C4-2B (cell line): ENCODE measurements around the gene SH3BP5L.

ENCODE experiments used
- H3K27ac ChIP-seq: fragments of 450-650 bp; 2 replicates; pipeline ENCODE4 v1.5.1; 2017
- ZFX ChIP-seq: fragments of 450-650 bp; IDR thresholded peaks from 2 replicates; pipeline ENCODE4 v1.6.1; 2017
- TF ChIP-seq, protein P1 (sequence below): fragments of 450-650 bp; conservative IDR thresholded peaks from 2 replicates; pipeline ENCODE4 v1.5.1; 2017; ENCODE audit warnings: mild to moderate bottlenecking

Gene SH3BP5L

DNA sequence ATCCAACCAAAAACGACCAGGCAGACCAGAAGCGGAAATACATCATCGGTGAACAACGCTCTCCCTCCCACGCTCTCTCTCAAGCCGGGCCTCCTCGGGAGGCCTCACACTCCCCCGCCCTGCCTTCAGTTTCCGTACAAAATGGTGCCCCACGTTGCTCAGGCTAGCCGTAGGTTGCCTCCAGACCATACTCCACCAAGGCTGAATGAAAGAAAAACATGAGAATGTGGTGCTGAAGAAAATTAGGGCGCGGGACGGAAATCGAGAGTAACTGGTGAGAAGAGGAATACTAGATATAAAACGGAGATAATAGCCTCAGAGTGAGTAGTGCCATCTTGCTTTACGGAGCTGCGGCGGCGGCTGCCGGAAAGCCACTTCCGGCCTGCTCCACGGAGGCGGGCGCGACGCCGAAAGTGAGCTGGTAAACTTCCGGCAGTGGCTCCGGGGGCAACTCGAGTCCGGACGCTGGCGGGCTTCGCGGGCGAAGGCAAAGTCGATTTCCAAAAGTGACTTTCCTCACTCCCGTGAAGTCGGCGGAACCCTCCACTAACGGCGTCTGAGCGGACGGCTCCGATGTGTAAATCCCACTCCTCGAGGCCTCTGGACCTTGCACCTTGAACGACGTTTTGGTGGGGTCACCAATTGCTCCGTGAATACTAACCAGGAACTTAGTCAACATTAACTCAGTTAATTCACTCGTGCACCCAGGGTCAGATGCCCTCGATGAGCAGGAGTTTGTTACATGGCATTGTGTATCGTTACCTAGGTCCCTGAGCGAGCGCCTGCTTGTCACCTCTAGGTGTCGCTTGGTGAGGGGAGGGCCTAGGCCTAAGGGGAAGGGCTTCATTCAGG lies at the start of gene SH3BP5L:
Gene SH3BP5L, minus strand, starts transcription at position 7 of the 852 bp plus-strand sequence. CDS start 980 bp downstream, outside the sequence.
- H3K27ac ChIP-seq = peak within 1 kb of the TSS; percentile 94
- TF ChIP-seq, protein P1, sequence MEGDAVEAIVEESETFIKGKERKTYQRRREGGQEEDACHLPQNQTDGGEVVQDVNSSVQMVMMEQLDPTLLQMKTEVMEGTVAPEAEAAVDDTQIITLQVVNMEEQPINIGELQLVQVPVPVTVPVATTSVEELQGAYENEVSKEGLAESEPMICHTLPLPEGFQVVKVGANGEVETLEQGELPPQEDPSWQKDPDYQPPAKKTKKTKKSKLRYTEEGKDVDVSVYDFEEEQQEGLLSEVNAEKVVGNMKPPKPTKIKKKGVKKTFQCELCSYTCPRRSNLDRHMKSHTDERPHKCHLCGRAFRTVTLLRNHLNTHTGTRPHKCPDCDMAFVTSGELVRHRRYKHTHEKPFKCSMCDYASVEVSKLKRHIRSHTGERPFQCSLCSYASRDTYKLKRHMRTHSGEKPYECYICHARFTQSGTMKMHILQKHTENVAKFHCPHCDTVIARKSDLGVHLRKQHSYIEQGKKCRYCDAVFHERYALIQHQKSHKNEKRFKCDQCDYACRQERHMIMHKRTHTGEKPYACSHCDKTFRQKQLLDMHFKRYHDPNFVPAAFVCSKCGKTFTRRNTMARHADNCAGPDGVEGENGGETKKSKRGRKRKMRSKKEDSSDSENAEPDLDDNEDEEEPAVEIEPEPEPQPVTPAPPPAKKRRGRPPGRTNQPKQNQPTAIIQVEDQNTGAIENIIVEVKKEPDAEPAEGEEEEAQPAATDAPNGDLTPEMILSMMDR = peak; percentile 96
- TF ChIP-seq ZFX = peak; percentile 82

DNA sequence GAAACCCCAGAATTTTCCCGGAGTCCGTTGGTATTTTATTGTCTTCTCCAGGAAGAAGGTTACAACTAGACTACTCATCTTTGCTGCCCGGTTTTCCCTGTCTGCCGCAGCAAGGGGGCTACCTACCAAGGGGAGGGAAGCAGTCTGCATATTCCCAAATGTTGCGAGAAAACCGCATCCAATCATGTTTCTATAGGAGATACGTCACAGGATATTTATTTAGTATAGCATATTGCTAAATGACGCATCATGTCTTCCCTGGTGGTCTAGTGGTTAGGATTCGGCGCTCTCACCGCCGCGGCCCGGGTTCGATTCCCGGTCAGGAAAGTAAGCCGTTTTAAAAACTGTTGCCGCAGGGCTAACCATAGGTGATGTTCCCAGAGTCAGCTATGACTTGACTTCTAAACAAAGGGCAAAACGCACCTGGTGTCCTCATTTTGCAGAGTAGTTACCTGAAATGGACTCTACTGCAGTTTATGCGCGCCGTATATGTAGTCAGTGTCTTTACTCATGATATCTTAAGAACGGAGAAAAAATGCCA lies 48.3 kb upstream of the SH3BP5L start:
- TF ChIP-seq, protein P1 = no peak
- no peak for TF ChIP-seq ZFX
- no peak overlapping the region for H3K27ac ChIP-seq

DNA sequence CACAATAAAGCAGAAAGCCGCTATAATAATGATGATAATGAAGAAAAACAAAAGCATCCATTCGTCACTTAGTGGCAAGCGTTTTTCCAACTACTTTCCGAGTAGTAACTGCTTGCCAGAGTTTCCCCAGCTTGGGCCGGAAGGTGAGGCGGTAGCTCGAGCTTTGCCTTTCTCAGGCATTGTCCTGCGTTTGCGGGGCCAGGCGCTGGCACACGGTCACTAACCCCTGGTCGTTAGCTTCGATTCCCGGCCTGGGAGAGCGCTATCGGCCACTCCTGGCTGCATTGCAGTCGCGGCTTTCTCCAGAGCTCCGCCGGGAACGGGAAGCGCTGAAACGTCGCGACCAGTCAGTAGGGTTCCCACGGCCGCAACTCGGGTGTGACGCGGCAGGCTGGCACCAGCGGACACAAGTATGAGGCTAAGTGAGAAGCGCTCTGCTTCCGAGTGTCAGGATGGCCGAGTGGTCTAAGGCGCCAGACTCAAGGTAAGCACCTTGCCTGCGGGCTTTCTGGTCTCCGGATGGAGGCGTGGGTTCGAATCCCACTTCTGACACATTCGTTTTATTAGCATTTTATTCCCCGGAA lies 47.8 kb upstream of the SH3BP5L start:
- no peak for TF ChIP-seq ZFX
- peak overlapping the region; percentile 57 for H3K27ac ChIP-seq

DNA sequence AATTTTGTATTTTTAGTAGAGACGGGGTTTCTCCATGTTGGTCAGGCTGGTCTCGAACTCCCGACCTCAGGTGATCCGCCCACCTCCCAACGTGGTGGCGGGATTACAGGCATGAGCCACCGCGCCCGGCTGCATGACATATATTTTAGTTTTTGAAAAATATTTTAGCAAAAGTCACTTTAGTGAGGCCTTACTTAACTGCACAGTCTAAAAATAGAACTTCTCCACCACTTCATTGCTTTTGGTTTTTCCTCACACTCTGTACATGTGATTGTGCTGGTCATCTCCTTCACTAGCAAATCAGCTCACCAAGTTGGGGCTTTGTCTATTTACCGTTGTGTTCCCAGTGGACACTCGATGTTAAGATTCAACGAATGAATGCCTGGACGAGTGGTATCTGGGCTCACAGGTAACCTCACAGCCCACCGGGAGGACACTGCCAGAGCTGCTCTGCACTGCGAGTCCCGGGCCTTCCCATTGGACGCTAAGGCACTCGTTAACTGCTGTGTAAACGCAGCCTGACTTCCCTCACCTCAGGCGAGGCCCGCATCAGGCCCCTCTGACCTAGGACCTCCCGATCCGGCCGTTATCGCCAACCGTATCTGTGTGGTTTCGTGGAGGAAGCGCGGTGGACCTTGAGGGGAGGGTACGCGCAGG lies 47.2 kb upstream of the SH3BP5L start:
- H3K27ac ChIP-seq = peak overlapping the region; percentile 57
- TF ChIP-seq, protein P1 = no peak
- TF ChIP-seq ZFX = peak; percentile 38; the same call in 1 of the 2 replicates

DNA sequence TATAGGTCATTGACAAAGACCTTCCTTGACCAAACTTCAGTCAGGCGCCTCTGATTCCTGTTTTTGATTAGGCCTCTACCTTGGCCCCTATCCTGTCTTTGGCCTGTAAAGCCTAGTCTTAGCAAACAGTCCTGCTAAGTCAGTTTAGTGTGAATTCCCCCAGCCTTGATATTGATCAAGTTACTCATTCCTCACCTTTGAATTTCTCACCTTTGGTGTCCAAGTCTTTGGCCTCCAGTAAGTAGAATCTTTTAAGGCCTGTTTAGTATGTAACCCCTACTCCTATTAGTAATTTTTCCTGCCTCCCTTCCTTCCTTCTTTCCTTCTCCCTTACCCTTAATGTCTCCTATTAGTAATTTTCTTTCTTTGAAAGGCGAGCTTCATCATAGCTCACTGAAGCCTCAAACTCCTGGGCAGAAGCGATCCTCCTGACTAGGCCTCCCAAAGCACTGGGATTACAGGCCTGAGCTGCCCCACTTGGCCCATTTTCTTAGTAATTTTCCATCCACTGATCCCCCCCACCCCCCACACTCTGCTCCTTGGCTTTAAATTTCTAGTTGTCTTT lies 46.2 kb upstream of the SH3BP5L start:
- H3K27ac ChIP-seq = no peak overlapping the region
- TF ChIP-seq ZFX = no peak
- TF ChIP-seq, protein P1 = no peak

DNA sequence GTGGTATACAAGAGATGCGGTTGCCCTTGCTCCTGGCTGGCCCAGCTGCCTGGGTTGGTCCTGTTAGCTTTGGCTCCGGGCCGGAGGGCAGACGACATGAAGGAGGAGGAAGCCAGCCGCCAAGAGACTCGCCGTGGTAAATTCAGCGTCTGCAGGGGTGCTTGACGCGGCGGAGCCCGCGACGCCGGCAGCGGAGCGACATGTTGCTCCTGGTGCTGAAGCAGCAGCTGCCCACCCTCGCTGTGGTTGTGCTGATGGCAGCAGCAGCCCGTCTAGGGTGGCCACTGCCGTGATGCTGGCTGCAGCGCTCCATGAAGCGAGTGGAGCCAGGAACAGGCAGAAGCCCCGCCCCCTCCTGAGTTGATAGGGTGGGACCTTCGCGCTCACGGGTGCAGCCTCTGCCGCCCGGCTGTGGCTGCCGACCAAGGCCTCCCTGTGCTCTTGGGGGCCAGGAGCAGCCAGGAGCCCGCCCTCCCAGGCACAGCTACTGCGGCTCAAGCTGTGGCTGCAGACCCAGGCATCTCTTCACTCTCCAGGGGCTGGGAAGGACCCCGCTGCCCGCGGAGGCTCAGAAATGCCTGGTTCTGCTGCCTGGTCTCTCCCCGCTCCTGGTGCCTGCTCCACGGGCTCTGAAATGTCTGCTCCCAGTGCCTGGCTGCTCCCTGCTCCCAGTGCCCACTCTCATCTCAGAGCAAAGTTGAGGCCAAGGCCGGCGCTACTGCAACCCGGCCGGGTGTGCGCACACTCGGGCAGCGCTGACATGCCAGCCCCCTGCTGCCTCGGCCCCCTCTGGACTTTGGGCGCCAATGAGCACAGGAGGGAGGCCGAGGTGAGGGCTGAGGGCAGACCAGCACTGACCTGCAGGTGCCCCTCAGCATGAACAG lies 37.5 kb upstream of the SH3BP5L start:
- no peak for TF ChIP-seq ZFX
- TF ChIP-seq, protein P1 = no peak
- peak overlapping the region; percentile 51 for H3K27ac ChIP-seq

DNA sequence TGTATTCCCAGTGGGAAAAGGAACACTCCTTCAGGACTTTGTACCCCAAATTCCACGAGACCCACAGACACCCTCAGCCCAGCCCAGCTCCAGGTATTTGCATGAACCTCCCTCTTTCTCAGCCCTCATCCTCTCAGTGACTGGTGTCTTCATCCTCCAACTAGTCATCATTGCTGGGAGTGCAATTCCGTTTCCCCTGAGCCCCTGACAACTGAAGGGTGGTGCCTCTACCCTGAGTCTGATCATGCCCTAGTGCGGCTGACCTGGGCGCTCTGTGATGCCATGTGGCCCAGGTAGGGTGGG lies 36.9 kb upstream of the SH3BP5L start:
- peak overlapping the region; percentile 51 for H3K27ac ChIP-seq
- TF ChIP-seq, protein P1 = no peak
- no peak for TF ChIP-seq ZFX
